HEK293 (cell line): ENCODE measurements around the gene FUOM.

Source experiments
- BCL11B ChIP-seq: fragments of 450-650 bp; formaldehyde crosslinking; IDR thresholded peaks from 2 replicates; pipeline ENCODE4 v1.5.1; 2016; ENCODE audit warnings: low read depth, missing biosample characterization, missing genetic modification characterization
- KLF9 ChIP-seq: fragments of 450-650 bp; formaldehyde crosslinking; IDR thresholded peaks from 2 replicates; pipeline ENCODE4 v1.5.1; 2016; ENCODE audit warnings: missing biosample characterization, missing genetic modification characterization, low read depth
- MZF1 ChIP-seq: fragments of 450-650 bp; formaldehyde crosslinking; IDR thresholded peaks from 2 replicates; pipeline ENCODE4 v1.5.1; 2017; ENCODE audit warnings: missing biosample characterization, missing genetic modification characterization, borderline replicate concordance
- SALL2 ChIP-seq: fragments of 450-650 bp; formaldehyde crosslinking; IDR thresholded peaks from 2 replicates; pipeline ENCODE4 v1.5.0; 2017; ENCODE audit warnings: missing biosample characterization, mild to moderate bottlenecking, missing genetic modification characterization, borderline replicate concordance
- SCRT2 ChIP-seq: fragments of 450-650 bp; formaldehyde crosslinking; IDR thresholded peaks from 2 replicates; pipeline ENCODE4 v1.5.1; 2016; ENCODE audit warnings: missing biosample characterization, missing genetic modification characterization
- TRIM28 ChIP-seq: IDR thresholded peaks from 2 replicates; pipeline ENCODE4 v1.6.1; 2011; ENCODE audit warnings: low read length, control low read depth, borderline replicate concordance
- WT1 ChIP-seq: fragments of 450-650 bp; formaldehyde crosslinking; IDR thresholded peaks from 2 replicates; pipeline ENCODE4 v1.5.1; 2016; ENCODE audit warnings: missing biosample characterization, missing genetic modification characterization
- ZBTB20 ChIP-seq: fragments of 450-650 bp; formaldehyde crosslinking; IDR thresholded peaks from 2 replicates; pipeline ENCODE4 v1.5.1; 2016; ENCODE audit warnings: missing biosample characterization, missing genetic modification characterization
- ZBTB48 ChIP-seq: fragments of 450-650 bp; formaldehyde crosslinking; IDR thresholded peaks from 2 replicates; pipeline ENCODE4 v1.5.1; 2016; ENCODE audit warnings: missing biosample characterization, missing genetic modification characterization
- ZFP41 ChIP-seq: fragments of 450-650 bp; formaldehyde crosslinking; IDR thresholded peaks from 2 replicates; pipeline ENCODE4 v1.5.1; 2016; ENCODE audit warnings: missing biosample characterization, missing genetic modification characterization, borderline replicate concordance
- ZNF112 ChIP-seq: fragments of 450-650 bp; formaldehyde crosslinking; IDR thresholded peaks from 2 replicates; pipeline ENCODE4 v1.5.0; 2017; ENCODE audit warnings: missing biosample characterization, missing genetic modification characterization
- ZNF114 ChIP-seq: fragments of 450-650 bp; formaldehyde crosslinking; IDR thresholded peaks from 2 replicates; pipeline ENCODE4 v1.5.0; 2017; ENCODE audit warnings: missing biosample characterization, missing genetic modification characterization
- ZNF23 ChIP-seq: fragments of 450-650 bp; formaldehyde crosslinking; IDR thresholded peaks from 2 replicates; pipeline ENCODE4 v1.5.1; 2016; ENCODE audit warnings: missing biosample characterization, missing genetic modification characterization, borderline replicate concordance
- ZNF266 ChIP-seq: fragments of 450-650 bp; formaldehyde crosslinking; IDR thresholded peaks from 2 replicates; pipeline ENCODE4 v1.5.1; 2016; ENCODE audit warnings: missing biosample characterization, missing genetic modification characterization, low read depth
- ZNF350 ChIP-seq: fragments of 450-650 bp; formaldehyde crosslinking; IDR thresholded peaks from 2 replicates; pipeline ENCODE4 v1.5.0; 2017; ENCODE audit warnings: missing biosample characterization, mild to moderate bottlenecking, missing genetic modification characterization
- ZNF391 ChIP-seq: fragments of 450-650 bp; formaldehyde crosslinking; IDR thresholded peaks from 2 replicates; pipeline ENCODE4 v1.5.1; 2016; ENCODE audit warnings: low read depth, missing biosample characterization, missing genetic modification characterization, borderline replicate concordance
- ZNF404 ChIP-seq: fragments of 450-650 bp; formaldehyde crosslinking; IDR thresholded peaks from 2 replicates; pipeline ENCODE4 v1.5.1; 2017; ENCODE audit warnings: missing biosample characterization, missing genetic modification characterization
- ZNF426 ChIP-seq: fragments of 450-650 bp; formaldehyde crosslinking; IDR thresholded peaks from 2 replicates; pipeline ENCODE4 v1.5.1; 2017; ENCODE audit warnings: missing biosample characterization, missing genetic modification characterization, mild to moderate bottlenecking, inconsistent platforms, moderate library complexity
- ZNF433 ChIP-seq: fragments of 450-650 bp; formaldehyde crosslinking; IDR thresholded peaks from 2 replicates; pipeline ENCODE4 v1.5.1; 2016; ENCODE audit warnings: missing biosample characterization, missing genetic modification characterization, low read depth
- ZNF473 ChIP-seq: fragments of 450-650 bp; formaldehyde crosslinking; IDR thresholded peaks from 2 replicates; pipeline ENCODE4 v1.5.1; 2017; ENCODE audit warnings: missing biosample characterization, missing genetic modification characterization
- ZNF514 ChIP-seq: fragments of 450-650 bp; formaldehyde crosslinking; IDR thresholded peaks from 2 replicates; pipeline ENCODE4 v1.5.1; 2016; ENCODE audit warnings: missing biosample characterization, missing genetic modification characterization
- ZNF521 ChIP-seq: fragments of 450-650 bp; formaldehyde crosslinking; IDR thresholded peaks from 2 replicates; pipeline ENCODE4 v1.5.1; 2017; ENCODE audit warnings: missing biosample characterization, mild to moderate bottlenecking, missing genetic modification characterization
- ZNF610 ChIP-seq: fragments of 450-650 bp; formaldehyde crosslinking; IDR thresholded peaks from 2 replicates; pipeline ENCODE4 v1.5.1; 2016; ENCODE audit warnings: missing biosample characterization, missing genetic modification characterization, borderline replicate concordance
- ZNF629 ChIP-seq: fragments of 450-650 bp; formaldehyde crosslinking; IDR thresholded peaks from 2 replicates; pipeline ENCODE4 v1.5.1; 2017; ENCODE audit warnings: missing biosample characterization, missing genetic modification characterization
- ZNF660 ChIP-seq: fragments of 450-650 bp; IDR thresholded peaks from 2 replicates; pipeline ENCODE4 v1.5.1; 2018; ENCODE audit warnings: missing biosample characterization, mild to moderate bottlenecking, missing genetic modification characterization
- ZNF677 ChIP-seq: fragments of 450-650 bp; IDR thresholded peaks from 2 replicates; pipeline ENCODE4 v1.5.0; 2018; ENCODE audit warnings: missing biosample characterization, mild to moderate bottlenecking, missing genetic modification characterization, moderate library complexity
- ZXDB ChIP-seq: fragments of 450-650 bp; formaldehyde crosslinking; IDR thresholded peaks from 2 replicates; pipeline ENCODE4 v1.5.1; 2016; ENCODE audit warnings: missing biosample characterization, missing genetic modification characterization
- TF ChIP-seq, protein P1 (sequence below): sonication (generic); formaldehyde crosslinking; IDR thresholded peaks from 2 replicates; pipeline ENCODE4 v1.8.1; 2022; ENCODE audit warnings: mild to moderate bottlenecking, moderate library complexity, missing genetic modification reagents
- TF ChIP-seq, protein P2 (sequence below): fragments of 450-650 bp; formaldehyde crosslinking; IDR thresholded peaks from 2 replicates; pipeline ENCODE4 v1.5.0; 2017; ENCODE audit warnings: missing biosample characterization, missing genetic modification characterization, borderline replicate concordance
- TF ChIP-seq, protein P3 (sequence below): fragments of 450-650 bp; formaldehyde crosslinking; IDR thresholded peaks from 2 replicates; pipeline ENCODE4 v1.5.1; 2016; ENCODE audit warnings: missing biosample characterization, missing genetic modification characterization
- TF ChIP-seq, protein P4 (sequence below): fragments of 450-650 bp; formaldehyde crosslinking; IDR thresholded peaks from 2 replicates; pipeline ENCODE4 v1.5.1; 2016; ENCODE audit warnings: missing biosample characterization, missing genetic modification characterization
- TF ChIP-seq, protein P5 (sequence below): IDR thresholded peaks from 2 replicates; pipeline ENCODE4 v1.6.1; 2011; ENCODE audit warnings: mild to moderate bottlenecking, low read depth, low read length, borderline replicate concordance
- TF ChIP-seq, protein P6 (sequence below): fragments of 450-650 bp; formaldehyde crosslinking; IDR thresholded peaks from 2 replicates; pipeline ENCODE4 v1.5.1; 2016; ENCODE audit warnings: missing biosample characterization, missing genetic modification characterization

Gene FUOM

DNA sequence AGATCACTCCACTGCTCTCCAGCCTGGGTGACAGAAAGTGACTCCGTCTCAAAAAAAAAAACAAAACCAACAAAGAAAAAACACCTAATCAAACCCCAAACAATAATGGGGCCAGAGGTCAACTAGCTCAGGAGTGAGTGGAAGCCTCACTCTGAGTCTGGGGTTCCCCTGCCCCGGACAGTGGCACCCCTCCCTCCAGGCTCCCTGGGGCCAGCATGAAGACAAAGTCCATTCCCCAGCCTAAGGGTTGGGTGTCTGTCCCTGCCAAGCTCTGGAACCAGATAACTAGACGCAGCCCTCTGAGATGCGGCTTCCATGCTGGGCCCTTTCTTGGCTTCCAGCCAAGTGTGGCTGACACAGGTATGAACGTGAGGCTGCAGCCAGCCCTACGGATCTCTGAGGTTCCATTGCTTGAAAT, 1.7 kb upstream of the FUOM start (continued):
- TF ChIP-seq ZNF677 (tag by site-specific recombination) (0 out of 2 replicates have a peak, but pooled peaks have one; percentile 54), ZNF610 (tag by site-specific recombination) (no peak), ZBTB20 (tag by site-specific recombination) (peak; percentile 67), ZNF433 (tag by site-specific recombination) (no peak), MZF1 (tag by site-specific recombination) (no peak), ZNF629 (no peak), ZNF514 (tag by site-specific recombination) (no peak), ZNF404 (tag by site-specific recombination) (no peak), ZNF350 (0 out of 2 replicates have a peak, but pooled peaks have one; percentile 51), ZNF391 (tag by site-specific recombination) (no peak), ZNF660 (tag by site-specific recombination) (peak; percentile 71; the same call in 1 of the 2 replicates), ZNF114 (no peak), KLF9 (tag by site-specific recombination) (no peak), ZBTB48 (tag by site-specific recombination) (no peak), ZNF23 (no peak), ZNF112 (0 out of 2 replicates have a peak, but pooled peaks have one; percentile 58), WT1 (no peak), ZFP41 (no peak), ZNF521 (no peak), ZXDB (tag by site-specific recombination) (no peak), ZNF473 (tag by site-specific recombination) (no peak), SALL2 (tag by site-specific recombination) (no peak), BCL11B (tag by site-specific recombination) (no peak), TRIM28 (no peak), ZNF426 (tag by site-specific recombination) (no peak), SCRT2 (tag by site-specific recombination) (no peak), ZNF266 (tag by site-specific recombination) (no peak)
- TF ChIP-seq, protein P1, sequence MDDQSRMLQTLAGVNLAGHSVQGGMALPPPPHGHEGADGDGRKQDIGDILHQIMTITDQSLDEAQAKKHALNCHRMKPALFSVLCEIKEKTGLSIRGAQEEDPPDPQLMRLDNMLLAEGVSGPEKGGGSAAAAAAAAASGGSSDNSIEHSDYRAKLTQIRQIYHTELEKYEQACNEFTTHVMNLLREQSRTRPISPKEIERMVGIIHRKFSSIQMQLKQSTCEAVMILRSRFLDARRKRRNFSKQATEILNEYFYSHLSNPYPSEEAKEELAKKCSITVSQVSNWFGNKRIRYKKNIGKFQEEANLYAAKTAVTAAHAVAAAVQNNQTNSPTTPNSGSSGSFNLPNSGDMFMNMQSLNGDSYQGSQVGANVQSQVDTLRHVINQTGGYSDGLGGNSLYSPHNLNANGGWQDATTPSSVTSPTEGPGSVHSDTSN (CRISPR knock-in tag): no peak
- TF ChIP-seq, protein P2, sequence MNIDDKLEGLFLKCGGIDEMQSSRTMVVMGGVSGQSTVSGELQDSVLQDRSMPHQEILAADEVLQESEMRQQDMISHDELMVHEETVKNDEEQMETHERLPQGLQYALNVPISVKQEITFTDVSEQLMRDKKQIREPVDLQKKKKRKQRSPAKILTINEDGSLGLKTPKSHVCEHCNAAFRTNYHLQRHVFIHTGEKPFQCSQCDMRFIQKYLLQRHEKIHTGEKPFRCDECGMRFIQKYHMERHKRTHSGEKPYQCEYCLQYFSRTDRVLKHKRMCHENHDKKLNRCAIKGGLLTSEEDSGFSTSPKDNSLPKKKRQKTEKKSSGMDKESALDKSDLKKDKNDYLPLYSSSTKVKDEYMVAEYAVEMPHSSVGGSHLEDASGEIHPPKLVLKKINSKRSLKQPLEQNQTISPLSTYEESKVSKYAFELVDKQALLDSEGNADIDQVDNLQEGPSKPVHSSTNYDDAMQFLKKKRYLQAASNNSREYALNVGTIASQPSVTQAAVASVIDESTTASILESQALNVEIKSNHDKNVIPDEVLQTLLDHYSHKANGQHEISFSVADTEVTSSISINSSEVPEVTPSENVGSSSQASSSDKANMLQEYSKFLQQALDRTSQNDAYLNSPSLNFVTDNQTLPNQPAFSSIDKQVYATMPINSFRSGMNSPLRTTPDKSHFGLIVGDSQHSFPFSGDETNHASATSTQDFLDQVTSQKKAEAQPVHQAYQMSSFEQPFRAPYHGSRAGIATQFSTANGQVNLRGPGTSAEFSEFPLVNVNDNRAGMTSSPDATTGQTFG (tag by site-specific recombination): no peak
- TF ChIP-seq, protein P3, sequence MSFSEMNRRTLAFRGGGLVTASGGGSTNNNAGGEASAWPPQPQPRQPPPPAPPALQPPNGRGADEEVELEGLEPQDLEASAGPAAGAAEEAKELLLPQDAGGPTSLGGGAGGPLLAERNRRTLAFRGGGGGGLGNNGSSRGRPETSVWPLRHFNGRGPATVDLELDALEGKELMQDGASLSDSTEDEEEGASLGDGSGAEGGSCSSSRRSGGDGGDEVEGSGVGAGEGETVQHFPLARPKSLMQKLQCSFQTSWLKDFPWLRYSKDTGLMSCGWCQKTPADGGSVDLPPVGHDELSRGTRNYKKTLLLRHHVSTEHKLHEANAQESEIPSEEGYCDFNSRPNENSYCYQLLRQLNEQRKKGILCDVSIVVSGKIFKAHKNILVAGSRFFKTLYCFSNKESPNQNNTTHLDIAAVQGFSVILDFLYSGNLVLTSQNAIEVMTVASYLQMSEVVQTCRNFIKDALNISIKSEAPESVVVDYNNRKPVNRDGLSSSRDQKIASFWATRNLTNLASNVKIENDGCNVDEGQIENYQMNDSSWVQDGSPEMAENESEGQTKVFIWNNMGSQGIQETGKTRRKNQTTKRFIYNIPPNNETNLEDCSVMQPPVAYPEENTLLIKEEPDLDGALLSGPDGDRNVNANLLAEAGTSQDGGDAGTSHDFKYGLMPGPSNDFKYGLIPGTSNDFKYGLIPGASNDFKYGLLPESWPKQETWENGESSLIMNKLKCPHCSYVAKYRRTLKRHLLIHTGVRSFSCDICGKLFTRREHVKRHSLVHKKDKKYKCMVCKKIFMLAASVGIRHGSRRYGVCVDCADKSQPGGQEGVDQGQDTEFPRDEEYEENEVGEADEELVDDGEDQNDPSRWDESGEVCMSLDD (tag by site-specific recombination): 0 out of 2 replicates have a peak, but pooled peaks have one; percentile 21
- TF ChIP-seq, protein P4, sequence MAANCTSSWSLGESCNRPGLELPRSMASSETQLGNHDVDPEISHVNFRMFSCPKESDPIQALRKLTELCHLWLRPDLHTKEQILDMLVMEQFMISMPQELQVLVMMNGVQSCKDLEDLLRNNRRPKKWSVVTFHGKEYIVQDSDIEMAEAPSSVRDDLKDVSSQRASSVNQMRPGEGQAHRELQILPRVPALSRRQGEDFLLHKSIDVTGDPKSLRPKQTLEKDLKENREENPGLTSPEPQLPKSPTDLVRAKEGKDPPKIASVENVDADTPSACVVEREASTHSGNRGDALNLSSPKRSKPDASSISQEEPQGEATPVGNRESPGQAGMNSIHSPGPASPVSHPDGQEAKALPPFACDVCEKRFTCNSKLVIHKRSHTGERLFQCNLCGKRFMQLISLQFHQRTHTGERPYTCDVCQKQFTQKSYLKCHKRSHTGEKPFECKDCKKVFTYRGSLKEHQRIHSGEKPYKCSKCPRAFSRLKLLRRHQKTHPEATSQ (tag by site-specific recombination): no peak
- TF ChIP-seq, protein P5, sequence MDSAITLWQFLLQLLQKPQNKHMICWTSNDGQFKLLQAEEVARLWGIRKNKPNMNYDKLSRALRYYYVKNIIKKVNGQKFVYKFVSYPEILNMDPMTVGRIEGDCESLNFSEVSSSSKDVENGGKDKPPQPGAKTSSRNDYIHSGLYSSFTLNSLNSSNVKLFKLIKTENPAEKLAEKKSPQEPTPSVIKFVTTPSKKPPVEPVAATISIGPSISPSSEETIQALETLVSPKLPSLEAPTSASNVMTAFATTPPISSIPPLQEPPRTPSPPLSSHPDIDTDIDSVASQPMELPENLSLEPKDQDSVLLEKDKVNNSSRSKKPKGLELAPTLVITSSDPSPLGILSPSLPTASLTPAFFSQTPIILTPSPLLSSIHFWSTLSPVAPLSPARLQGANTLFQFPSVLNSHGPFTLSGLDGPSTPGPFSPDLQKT: no peak
- TF ChIP-seq, protein P6, sequence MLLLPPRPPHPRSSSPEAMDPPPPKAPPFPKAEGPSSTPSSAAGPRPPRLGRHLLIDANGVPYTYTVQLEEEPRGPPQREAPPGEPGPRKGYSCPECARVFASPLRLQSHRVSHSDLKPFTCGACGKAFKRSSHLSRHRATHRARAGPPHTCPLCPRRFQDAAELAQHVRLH (tag by site-specific recombination): no peak
